Measurements from ENCODE around the gene ETV2.
A peak's percentile ranks its signal among the peaks of the same experiment; 100 is the strongest.
"Not testable (repeated sequence)": the region's sequence is repeated elsewhere in the genome, so short reads cannot be mapped to it uniquely, and the experiment has no call there.

ETV2 gene, protein sequence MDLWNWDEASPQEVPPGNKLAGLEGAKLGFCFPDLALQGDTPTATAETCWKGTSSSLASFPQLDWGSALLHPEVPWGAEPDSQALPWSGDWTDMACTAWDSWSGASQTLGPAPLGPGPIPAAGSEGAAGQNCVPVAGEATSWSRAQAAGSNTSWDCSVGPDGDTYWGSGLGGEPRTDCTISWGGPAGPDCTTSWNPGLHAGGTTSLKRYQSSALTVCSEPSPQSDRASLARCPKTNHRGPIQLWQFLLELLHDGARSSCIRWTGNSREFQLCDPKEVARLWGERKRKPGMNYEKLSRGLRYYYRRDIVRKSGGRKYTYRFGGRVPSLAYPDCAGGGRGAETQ

DNA sequence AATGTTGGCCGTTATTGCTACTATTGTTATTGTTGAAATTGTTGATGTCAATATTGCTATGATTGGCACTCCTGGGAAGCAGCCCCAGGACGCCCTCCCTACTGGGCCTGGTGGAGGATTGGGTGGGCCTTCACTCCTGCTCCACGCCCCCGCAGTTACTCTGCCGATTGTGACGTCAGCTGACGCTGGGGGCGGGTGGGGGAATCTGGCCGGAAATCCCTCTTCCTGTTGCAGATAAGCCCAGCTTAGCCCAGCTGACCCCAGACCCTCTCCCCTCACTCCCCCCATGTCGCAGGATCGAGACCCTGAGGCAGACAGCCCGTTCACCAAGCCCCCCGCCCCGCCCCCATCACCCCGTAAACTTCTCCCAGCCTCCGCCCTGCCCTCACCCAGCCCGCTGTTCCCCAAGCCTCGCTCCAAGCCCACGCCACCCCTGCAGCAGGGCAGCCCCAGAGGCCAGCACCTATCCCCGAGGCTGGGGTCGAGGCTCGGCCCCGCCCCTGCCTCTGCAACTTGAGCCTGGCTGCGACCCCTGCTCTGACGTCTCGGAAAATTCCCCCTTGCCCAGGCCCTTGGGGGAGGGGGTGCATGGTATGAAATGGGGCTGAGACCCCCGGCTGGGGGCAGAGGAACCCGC lies at the start of gene ETV2:
Gene ETV2 (plus strand): TSS at position 231 of the 637 bp plus-strand sequence. CDS start 716 bp downstream, outside the sequence.
- no peak within 1 kb of the TSS for H3K4me3 ChIP-seq (ENCODE audit: low read depth, low read length)

DNA sequence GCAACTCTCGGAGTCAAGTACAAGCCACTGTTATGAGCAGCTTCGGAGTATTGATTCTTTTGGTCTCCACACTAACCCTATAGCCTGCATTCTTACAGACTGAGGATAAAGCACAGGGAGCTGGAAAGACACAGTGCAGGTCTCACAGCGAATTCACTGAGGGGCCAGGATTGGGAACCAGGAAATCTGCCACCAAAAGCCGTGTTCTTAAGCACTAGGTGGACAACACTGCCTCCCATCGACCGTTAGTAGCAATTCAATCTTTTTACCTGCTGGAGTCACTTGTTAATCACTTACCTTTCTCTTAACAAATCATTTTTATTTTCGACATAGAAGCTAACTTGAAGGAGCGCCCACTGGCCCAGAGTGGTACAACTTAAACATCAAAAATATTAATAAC lies 49.3 kb upstream of the ETV2 start:
- H3K4me3 ChIP-seq (ENCODE audit: low read depth, low read length): no peak overlapping the region

DNA sequence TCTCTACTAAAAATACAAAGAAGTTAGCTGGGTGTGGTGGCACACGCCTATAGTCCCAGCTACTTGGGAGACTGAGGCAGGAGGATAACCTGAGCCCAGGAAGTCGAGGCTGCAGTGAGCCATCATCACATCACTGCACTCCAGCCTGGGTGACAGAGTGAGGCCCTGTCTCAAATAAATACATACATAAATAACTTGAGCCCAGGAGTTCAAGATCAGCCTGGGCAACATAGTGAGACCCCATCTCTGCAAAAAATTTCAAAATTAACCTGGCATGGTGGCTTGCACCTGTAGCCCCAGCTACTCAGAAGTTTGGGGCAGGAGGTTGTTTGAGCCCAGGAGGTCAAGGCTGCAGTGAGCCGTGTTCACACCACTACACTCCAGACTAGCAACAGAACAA lies 46.5 kb upstream of the ETV2 start:
- H3K4me3 ChIP-seq (ENCODE audit: low read depth, low read length): not testable (repeated sequence)

DNA sequence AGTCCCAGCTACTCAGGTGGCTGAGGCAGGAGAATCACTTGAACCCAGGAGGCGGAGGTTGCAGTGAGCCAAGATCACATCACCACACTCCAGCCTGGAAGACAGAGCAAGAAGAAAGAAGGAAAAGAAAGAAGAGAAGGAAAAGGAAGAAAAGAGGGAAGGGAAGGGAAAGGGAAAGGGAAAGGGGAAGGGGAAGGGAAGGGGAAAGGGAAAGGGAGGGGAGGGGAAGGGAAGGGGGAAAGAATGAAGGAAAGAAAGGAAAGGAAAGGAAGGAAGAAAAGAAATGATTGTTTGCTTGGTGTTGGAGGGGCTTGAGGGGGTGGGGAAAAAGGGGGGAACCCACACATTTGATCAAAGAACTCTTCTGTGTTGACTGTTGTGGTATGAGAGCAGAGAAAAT lies 45.6 kb upstream of the ETV2 start:
- H3K4me3 ChIP-seq (ENCODE audit: low read depth, low read length): no peak overlapping the region

DNA sequence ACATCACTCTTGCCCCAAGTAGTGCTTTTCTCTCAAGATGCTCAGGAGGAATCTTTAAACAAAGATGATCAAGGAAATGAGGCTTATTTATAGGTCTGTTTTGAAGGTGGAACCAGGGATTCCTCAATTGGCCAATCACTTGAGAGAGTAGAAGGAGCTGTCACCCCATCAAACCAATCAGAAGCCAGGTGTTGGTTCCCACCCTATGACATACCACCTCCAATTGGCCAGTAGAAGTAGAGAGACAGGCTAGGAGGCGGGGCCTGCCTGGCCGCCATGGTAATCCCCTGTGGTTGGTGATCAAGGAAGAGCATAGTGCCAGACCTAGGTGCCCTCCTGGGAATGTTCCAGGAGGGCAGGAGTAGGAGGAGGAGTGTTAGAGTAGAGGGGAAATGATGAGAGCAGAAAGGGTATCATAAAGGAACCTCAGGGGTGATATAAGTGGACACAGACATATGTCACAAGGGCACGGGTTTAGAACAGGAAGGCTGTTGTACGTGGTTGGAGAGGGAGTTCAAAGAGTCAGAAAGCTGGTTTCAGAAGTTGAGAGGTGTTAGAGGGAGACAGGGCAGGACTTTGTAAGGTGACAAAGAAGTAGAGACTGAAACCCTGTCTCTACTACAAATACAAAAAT lies 45.1 kb upstream of the ETV2 start:
- no peak overlapping the region for H3K4me3 ChIP-seq (ENCODE audit: low read depth, low read length)

DNA sequence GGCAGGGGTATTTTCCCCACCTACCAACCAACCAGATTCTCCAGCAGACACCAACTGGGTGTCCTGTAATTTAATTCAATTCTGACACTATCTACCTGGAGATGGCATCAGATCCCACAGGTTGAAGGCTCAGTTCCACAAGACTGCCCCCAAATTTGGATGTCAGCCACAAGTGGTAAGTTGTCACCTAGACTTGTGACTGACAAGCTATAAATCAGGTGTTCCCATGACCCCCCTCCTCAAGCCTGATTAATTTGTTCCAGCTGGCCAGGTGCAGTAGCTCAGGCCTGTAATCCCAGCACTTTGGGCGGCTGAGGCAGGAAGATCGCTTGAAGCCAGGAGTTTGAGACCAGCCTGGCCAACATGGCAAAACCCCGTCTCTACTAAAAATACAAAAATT lies 39.6 kb upstream of the ETV2 start:
- no peak overlapping the region for H3K4me3 ChIP-seq (ENCODE audit: low read depth, low read length)

DNA sequence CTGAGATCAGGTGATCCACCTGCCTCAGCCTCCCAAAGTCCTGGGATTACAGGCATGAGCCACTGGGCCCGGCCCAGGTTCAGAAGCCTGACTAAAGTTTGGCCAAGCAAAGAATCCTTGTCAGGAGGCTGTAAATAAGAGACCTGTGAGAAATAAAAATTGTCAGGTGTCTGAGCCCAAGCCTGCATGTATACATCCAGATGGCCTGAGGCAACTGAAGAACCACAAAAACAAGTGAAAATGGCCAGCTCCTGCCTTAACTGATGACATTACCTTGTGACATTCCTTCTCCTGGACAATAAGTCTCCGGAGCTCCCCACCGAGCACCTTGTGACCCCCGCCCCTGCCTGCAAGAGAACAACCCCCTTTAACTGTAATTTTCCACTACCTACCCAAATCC lies 37.1 kb upstream of the ETV2 start:
- H3K4me3 ChIP-seq (ENCODE audit: low read depth, low read length): not testable (repeated sequence)

DNA sequence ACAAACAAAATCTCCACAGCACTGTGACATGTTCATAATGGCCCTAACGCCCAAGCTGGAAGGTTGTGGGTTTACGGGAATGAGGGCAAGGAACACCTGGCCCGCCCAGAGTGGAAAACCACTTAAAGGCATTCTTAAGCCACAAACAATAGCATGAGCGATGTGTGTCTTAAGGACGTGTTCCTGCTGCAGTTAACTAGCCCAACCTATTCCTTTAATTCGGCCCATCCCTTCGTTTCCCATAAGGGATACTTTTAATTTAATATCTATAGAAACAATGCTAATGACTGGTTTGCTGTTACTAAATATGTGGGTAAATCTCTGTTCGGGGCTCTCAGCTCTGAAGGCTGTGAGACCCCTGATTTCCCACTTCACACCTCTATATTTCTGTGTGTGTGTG lies 34.4 kb upstream of the ETV2 start:
- H3K4me3 ChIP-seq (ENCODE audit: low read depth, low read length): not testable (repeated sequence)

DNA sequence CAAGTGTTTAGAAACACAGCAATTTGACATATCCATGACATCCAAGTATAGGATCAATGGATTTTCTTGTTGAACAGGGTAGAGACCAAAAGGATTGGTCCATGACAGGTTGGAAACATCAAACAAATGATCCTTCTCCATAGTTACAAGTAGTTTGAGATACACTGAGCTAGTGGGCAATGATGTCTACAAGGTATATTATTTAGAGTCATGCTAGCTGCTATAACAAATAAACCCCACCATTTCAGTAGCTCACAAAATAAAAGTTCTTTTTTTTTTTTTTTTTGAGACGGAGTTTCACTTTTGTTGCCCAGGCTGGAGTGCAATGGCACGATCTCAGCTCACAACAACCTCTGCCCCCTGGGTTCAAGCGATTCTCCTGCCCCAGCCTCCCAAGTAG lies 33.9 kb upstream of the ETV2 start:
- H3K4me3 ChIP-seq (ENCODE audit: low read depth, low read length): no peak overlapping the region

DNA sequence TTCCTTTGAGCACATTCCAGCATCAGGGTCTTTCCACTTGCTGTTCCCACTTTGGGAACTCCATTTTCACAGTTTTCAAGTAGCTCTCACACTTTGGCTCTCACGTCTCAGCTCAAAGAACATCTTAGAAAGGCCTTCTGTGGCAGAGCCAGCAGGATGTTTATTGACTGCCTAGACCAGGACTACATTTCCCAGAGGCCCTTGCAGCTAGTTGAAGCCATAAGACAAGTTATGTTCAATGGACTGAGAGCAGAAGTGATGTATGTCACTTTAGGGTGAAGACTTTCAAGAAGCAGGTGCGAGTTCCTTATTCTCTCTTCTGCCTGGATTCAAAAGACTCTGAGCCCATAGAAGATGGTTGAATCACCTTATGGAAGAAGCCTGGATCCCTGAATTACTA lies 33.3 kb upstream of the ETV2 start:
- no peak overlapping the region for H3K4me3 ChIP-seq (ENCODE audit: low read depth, low read length)

DNA sequence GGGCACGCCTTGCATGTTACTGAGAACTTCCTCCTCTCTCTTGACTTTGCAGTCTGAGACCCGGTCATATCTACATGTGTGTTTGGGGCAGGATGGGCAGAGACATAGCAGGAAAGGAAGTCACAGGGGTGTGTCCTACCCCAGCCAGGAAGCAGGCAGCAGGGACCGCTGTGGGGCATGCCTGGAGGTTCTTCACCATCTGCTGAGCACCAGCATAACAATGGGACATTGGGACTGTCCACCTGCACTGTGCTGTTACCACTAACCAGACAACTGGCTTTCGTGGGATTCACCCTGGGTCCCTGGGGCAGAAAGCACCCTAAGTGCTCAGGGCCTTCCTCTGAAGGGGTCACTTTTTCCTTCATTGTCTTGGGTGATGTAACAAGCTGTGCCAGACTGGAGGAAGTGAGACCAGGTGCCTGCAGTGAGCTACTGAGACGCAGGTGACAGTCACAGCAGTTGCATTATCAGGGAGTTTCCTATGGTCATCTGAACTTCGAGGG lies 31.6 kb upstream of the ETV2 start:
- H3K4me3 ChIP-seq (ENCODE audit: low read depth, low read length): no peak overlapping the region

DNA sequence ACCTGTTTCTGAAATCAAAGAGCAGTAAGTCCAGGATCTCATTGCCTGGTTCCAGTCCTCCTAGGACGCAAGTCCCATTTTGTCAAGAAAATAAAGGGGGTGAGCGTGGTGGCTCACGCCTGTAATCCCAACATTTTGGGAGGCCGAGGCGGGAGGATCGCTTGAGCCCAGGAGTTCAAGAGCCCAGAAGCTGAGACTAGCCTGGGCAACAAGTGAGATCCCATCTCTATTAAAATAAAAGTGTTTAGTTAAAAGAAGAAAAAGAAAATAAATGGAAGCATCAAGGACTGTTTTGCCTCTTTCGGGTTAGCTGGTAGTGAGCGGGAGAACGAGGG lies 29.4 kb upstream of the ETV2 start:
- H3K4me3 ChIP-seq (ENCODE audit: low read depth, low read length): no peak overlapping the region

DNA sequence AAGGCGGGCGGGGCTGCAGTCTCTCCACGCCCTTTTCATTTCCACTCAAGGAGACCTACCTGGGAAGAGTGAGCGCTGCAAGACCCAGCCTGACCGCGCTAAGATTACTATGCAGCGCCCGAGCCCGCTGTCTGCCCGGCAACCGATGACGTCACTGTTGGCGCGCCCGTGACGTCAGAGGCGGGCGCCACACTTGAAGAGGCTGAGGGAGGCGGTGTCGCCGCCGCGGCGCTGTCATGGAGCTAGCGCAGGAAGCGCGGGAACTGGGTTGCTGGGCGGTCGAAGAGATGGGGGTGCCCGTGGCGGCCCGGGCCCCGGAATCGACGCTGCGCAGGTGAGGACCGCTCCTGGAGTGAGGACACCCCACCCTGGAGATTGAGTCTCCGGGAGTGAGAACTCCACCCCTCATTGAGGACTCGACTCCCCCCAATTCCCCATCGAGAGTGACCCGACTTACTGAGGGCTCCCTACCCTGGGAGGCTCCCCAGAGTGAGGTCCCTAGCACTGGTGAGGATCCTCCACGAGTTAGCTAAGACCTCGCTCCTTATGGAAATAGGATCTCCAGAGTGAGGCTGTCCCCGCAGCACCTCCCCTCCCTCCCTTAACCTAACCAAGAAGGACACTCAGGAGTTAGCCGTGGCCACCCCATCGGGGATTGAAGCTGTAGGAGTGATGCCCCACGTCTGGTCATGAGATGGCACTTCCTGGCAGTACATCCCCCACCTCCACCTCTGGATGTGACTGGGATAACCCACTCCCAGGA lies 28.8 kb upstream of the ETV2 start, which contains the start of gene HAUS5:
Gene HAUS5 (plus strand): TSS at position 177 of the 763 bp plus-strand sequence. CDS start 60 bp downstream, at position 237.
- peak within 1 kb of the TSS; percentile 81 for H3K4me3 ChIP-seq (ENCODE audit: low read depth, low read length)

DNA sequence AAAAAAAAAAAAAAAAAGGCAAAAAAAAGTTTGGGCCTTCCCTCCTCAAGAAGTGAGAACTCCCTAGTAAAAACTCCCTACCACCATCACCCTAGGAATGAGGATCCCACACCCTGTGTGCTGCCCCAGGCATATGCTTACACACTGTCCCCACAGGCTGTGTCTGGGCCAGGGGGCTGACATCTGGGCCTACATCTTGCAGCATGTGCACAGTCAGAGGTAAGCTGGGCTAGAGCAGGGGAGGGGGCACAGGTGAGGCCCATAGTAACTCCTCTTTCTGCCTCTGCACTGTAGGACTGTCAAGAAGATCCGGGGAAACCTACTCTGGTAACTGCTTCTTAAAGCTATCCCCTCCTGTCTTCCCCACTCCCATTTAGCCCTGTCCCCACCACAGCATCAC lies 28.0 kb upstream of the ETV2 start:
- no peak overlapping the region for H3K4me3 ChIP-seq (ENCODE audit: low read depth, low read length)

DNA sequence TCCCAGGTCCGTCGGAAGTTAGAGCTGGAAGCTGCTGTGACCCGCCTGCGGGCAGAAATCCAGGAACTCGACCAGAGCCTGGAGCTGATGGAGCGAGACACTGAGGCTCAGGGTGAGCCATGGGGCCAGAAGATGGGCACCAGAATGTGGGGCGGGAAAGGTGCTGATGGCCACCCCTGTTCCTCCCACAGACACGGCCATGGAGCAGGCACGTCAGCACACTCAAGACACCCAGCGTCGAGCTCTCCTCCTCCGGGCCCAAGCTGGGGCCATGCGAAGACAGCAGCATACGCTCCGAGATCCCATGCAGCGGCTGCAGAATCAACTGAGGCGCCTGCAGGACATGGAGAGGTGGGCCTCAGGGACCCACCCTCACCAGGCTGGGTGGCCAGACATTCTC lies 26.5 kb upstream of the ETV2 start:
- no peak overlapping the region for H3K4me3 ChIP-seq (ENCODE audit: low read depth, low read length)

DNA sequence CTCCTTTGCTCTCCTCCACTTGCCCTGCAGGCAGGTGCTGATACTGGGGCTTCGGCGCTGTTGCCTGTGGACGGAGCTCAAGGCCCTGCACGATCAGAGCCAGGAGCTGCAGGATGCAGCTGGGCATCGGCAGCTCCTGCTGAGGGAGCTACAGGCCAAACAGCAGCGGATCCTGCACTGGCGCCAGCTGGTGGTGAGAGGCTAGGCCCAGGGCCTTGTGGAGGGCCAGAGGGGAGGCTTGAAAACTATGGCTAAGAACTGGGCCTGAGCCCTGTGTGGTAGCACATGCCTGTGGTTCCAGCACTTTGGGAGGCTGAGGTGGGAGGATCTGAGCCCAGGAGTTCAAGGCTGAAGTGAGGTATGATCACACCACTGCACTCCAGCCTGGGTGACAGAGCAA lies 22.7 kb upstream of the ETV2 start:
- no peak overlapping the region for H3K4me3 ChIP-seq (ENCODE audit: low read depth, low read length)

DNA sequence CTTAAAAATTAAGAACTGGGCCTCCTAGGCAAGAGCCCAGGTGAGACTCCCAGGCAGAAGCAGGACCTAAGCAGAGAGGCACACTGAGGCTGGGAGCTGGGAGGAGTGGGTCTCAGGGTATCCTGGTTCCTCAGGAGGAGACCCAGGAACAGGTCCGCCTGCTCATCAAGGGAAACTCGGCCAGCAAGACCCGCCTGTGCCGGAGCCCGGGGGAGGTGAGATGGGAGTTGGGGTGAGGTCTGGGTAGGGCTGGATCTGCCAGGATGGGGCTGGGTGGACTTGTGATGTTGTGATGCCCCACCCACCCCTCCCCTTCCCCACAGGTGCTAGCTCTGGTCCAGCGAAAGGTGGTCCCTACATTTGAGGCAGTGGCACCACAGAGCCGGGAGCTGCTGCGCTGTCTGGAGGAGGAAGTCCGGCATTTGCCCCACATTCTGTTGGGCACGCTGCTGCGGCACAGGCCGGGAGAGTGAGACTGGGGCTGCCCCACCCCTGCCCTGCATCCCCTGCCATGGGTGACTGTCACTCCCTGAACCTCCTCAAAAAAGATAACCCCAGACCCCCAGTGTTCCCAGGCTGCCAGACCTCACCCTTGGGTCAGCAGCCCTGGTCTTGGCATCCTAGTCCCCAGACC lies 22.1 kb upstream of the ETV2 start:
- no peak overlapping the region for H3K4me3 ChIP-seq (ENCODE audit: low read depth, low read length)

DNA sequence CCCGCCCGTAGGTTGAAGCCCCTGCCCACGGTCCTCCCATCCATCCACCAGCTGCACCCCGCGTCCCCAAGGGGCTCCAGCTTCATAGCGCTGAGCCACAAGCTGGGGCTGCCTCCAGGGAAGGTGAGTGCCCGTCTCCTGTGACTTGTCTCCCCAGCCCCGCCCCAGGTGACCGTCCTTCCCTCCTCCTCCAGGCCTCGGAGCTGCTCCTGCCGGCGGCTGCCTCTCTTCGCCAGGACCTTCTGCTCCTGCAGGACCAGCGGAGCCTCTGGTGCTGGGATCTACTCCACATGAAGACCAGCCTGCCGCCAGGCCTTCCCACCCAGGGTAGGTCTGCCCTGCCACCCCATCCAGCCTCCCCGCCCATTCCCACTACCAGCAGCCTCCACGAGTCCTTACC lies 21.5 kb upstream of the ETV2 start:
- no peak overlapping the region for H3K4me3 ChIP-seq (ENCODE audit: low read depth, low read length)

DNA sequence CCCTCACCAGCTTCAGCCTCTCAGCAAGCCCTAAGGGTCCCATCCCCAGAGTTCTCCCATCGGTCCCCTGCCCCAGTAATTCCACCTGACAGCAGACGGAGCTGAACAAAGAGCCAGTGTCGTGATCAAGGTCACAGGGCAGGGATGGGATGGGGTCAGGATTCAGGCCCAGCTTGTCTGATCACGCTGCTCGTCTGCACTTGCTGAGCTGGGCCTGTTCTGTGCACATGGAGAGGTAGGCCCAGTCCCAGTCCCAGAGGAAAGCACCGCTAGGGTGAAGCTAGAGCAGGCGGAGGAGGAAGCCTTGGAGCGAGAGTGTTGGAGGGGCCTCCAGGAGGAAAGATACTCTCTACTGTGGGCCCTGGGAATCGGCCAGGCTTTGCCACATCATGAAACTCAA lies 19.8 kb upstream of the ETV2 start:
- H3K4me3 ChIP-seq (ENCODE audit: low read depth, low read length): no peak overlapping the region

DNA sequence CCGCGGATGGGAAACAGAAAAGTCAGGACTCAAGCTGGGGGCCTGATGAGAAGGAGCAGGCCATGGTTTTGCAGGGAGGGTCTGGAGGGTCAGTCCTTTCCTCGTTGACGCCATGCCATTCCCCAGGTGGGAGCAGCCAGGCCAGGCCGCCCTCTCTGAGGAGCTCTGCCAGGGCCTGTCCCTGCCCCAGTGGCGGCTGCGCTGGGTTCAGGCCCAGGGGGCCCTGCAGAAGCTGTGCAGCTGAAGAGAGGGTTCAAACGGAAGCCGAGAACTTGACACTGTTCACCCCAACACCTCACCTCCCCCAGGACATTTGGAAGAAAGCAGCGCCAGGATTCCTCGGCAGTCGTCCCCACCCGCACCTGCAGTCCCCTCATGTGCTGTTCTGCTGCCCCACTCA lies 18.8 kb upstream of the ETV2 start:
- no peak overlapping the region for H3K4me3 ChIP-seq (ENCODE audit: low read depth, low read length)
